Fibroblast of mammary gland (primary cell): ENCODE data around the gene SPRN.

Experiments used
- DNase-seq: peaks from one replicate; pipeline ENCODE4 v3.0.0-alpha.2; 2010; ENCODE audit warnings: low read depth
- H3K4me3 ChIP-seq: 2 replicates; pipeline ENCODE4 v1.5.1; 2011; ENCODE audit warnings: low read depth, mild to moderate bottlenecking, low read length, moderate library complexity; ENCODE audit not compliant: control insufficient read depth
- CTCF ChIP-seq: conservative IDR thresholded peaks from 2 replicates; pipeline ENCODE4 v1.5.1; 2011; ENCODE audit warnings: low read depth, low read length, inconsistent platforms; ENCODE audit not compliant: control insufficient read depth, insufficient read depth

Gene SPRN

GRCh38 chr10:133455611-133456031 is 31.2 kb upstream of the SPRN start:
- no peak overlapping the region for H3K4me3 ChIP-seq
- no peak for TF ChIP-seq CTCF
- DNase-seq: no peak

GRCh38 chr10:133455196-133455595 is 30.8 kb upstream of the SPRN start:
- TF ChIP-seq CTCF: no peak
- DNase-seq: no peak
- H3K4me3 ChIP-seq: no peak overlapping the region

GRCh38 chr10:133454204-133454893 is 29.9 kb upstream of the SPRN start:
- no peak for DNase-seq
- H3K4me3 ChIP-seq: no peak overlapping the region
- no peak for TF ChIP-seq CTCF

- DNase-seq: no peak
- no peak within 1 kb of the TSS for H3K4me3 ChIP-seq
- no peak for TF ChIP-seq CTCF
Measured at GRCh38 chr10:133453516-133454203, 29.2 kb upstream of the SPRN start, which contains the start of gene SCART1. SCART1 (plus strand) TSS chr10:133453945; CDS start chr10:133453998, 53 bp downstream.

GRCh38 chr10:133452453-133452852 is 28.0 kb upstream of the SPRN start:
- no peak overlapping the region for H3K4me3 ChIP-seq
- no peak for TF ChIP-seq CTCF
- DNase-seq: no peak

- H3K4me3 ChIP-seq: no peak overlapping the region
- no peak for DNase-seq
- TF ChIP-seq CTCF: no peak
Measured at GRCh38 chr10:133451346-133451745, 26.9 kb upstream of the SPRN start.

- no peak overlapping the region for H3K4me3 ChIP-seq
- no peak for TF ChIP-seq CTCF
- DNase-seq: no peak
Measured at GRCh38 chr10:133448120-133448519, 23.7 kb upstream of the SPRN start.
